Hematopoietic multipotent progenitor cell treated with erythropoietin and hydrocortisone succinate and interleukin-3 and kit ligand, for 4 days (in vitro differentiated cells): Measurements from ENCODE around the gene CASR.

Experiments used
- DNase-seq: peaks from one replicate; pipeline ENCODE4 v3.0.0-alpha.2; 2015

CASR gene

DNA sequence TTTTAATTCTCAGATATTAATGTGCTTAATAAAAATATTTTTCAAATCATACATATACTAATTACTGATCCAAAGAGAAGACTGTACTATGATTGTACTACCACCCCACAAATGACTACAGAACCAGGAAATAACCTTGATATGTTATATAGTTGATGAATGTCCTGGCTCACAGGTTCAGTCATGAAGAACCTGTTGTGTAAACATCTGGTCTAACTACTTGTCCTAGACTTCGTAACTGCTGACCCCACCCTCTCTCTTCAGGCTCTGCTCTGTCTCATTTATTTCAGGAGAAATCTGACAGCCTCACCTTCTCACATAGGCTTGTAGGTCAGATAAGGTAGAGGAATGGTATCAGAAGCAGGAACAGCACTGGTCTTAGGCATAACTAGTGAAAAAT, 126.9 kb downstream of the CASR start:
- DNase-seq = no peak

- peak; percentile 69 for DNase-seq
Observed at GRCh38 chr3:122312826-122313225, 129.4 kb downstream of the CASR start.

- peak; percentile 31 for DNase-seq
Observed at GRCh38 chr3:122313281-122313680, 129.8 kb downstream of the CASR start.

GRCh38 chr3:122314228-122314876, 130.9 kb downstream of the CASR start:
- DNase-seq = no peak

DNA sequence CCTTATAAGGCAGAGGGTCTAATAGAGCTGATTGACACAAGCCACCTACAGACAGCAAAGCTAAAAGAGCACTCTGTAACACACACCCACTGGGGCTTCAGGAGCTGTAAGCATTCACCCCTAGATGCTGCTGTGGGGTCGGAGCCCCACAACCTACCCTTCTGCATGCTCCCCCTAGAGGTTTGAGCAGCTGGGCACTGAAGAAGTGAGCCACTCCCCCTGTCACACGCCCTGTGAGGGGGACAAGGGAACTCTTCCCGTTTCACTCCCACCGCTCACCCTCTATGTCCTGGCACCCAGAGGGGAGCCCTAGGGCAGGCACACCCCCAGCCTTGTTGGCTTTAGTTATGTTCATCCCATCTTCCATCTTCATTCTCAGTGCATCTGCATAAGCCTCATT, 132.2 kb downstream of the CASR start:
- no peak for DNase-seq

DNA sequence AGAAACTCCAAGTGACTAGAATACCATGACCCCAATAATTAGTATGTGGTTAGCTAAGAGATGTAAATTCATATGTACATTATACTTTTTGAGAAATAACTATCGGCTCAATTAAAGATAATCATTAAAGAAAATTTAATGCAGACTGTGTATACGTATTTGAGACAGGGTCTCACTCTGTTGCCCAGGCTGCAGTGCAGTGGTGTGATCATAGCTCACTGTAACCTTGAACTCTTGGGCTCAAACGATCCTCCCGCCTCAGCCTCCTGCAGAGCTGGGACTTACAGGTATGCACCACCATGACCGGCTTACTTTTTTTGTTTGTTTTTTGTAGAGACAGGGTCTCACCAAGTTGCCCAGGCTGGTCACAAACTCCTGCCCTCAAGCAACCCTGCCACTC, 132.9 kb downstream of the CASR start:
- DNase-seq = no peak

DNA sequence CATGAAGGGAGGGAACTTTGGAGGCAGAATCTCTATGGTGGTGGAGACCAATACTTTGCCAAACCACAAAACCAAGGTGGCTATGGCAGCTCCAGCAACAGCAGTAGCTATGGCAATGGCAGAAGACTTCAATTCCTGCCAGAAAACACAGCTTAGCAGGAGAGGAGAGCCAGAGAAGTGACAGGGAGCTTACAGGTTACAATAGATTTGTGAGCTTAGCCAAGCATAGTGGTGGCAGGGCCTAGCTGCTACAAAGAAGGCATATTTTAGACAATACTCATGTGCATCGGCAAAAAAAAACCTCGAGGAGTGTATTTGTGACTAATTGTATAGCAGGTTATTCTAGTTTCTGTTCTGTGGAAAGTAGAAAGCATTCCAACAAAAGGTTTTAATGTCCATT, 135.2 kb downstream of the CASR start:
- DNase-seq = no peak

GRCh38 chr3:122322095-122323075, 138.9 kb downstream of the CASR start:
- DNase-seq = peak; percentile 56

- peak; percentile 61 for DNase-seq
Observed at GRCh38 chr3:122324871-122325323, 141.4 kb downstream of the CASR start, which contains the start of gene CSTA. Gene CSTA (plus strand): TSS chr3:122325248. CDS start chr3:122325293, 45 bp downstream.

DNA sequence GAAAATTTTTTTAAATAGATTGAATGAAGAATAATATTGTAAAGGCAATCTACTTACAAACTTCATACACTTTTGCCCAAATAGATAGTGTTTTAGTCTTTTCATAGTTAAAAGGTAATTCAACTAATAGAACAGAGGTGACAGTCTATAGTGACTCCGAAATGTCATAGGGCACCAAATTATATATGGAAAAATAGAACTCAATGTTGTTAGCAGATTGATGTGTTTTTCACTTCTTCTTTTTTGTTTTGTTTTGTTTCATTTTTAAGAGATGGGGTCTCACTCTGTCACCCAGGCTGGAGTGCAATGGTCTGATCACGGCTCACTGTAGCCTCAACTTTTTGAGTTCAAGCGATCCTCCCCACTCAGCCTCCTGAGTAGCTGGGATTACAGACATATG, 142.3 kb downstream of the CASR start:
- DNase-seq = no peak

- DNase-seq = no peak
Observed at GRCh38 chr3:122331886-122332285, 148.4 kb downstream of the CASR start.

GRCh38 chr3:122332551-122332950, 149.1 kb downstream of the CASR start:
- DNase-seq = no peak
